EL (cell line): ENCODE data around the gene GOLGA8Q.
"Not testable (repeated sequence)": the region's sequence is repeated elsewhere in the genome, so short reads cannot be mapped to it uniquely, and the experiment has no call there.

Source experiments
- DNase-seq: peaks from one replicate; pipeline ENCODE4 v3.0.0-alpha.2; 2016

Gene GOLGA8Q, protein sequence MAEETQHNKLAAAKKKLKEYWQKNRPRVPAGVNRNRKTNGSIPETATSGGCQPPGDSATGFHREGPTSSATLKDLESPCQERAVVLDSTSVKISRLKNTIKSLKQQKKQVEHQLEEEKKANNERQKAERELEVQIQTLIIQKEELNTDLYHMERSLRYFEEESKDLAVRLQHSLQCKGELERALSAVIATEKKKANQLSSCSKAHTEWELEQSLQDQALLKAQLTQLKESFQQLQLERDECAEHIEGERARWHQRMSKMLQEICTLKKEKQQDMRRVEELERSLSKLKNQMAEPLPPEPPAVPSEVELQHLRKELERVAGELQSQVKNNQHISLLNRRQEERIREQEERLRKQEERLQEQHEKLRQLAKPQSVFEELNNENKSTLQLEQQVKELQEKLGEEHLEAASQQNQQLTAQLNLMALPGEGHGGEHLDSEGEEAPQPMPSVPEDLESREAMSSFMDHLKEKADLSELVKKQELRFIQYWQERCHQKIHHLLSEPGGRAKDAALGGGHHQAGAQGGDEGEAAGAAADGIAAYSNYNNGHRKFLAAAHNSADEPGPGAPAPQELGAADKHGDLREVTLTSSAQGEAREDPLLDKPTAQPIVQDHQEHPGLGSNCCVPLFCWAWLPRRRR

DNA sequence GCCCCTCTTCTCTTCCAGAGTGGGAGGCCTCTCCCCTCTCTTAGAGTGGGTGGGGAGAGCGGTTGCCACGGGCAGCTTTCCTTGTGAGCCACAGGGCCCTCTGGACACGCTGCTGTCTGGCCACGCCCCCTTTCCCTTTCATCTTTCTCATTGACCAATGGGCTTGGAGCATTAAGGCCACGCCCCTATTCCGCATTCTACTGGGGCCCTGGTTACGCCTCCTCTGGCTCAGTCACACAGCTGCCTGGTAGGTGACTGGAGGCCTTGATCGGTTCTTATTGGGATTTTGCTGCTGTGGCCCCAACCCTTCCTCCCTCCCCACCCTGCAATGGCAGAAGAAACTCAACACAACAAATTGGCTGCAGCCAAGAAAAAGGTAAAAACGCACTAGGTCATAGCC lies at the start of gene GOLGA8Q:
TSS of gene GOLGA8Q (plus strand) at position 301 of the 400 bp plus-strand sequence. CDS start at position 329, 28 bp downstream.
- DNase-seq, result not testable (repeated sequence)

DNA sequence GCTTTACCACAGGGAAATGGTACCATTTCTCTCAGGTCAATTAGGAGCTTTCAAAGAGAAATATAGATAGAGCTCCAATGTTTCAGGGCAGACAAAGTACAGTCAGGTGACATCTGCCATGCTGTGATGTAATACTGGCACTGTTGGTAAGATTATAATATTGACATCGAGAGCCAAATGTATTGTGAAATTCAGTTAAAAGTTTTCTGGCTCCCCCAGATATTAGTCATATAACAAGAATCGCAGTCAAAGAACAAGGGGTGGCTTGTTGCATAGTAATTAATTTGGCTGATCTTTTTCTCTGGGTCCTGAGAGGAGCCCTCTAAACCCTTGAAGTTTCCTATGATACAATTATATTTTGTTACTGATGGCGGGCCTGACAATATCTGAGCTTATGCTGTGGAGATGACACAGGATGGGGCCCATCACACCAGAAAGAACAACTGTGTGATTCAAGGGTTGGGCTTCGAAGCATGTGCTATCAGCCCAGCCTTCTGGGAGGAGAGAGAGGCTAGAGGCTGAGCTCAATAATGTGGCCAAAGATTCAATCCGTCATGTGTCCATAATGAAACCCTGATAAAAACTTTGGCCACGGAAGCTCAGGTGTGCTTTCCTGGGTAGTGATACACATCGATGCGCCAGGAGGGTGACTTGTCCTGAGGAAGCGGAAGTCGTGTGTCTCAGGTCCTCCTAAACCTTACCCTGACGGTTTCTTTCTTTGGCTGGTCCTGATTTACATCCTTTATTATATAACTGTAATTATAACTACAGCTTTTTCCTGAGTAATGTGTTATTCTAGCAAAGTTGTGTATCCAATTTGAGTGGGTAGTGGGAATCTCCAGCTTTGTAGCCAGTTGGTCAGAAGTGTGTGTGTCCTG lies 48.7 kb upstream of the GOLGA8Q start:
- DNase-seq, result not testable (repeated sequence)

DNA sequence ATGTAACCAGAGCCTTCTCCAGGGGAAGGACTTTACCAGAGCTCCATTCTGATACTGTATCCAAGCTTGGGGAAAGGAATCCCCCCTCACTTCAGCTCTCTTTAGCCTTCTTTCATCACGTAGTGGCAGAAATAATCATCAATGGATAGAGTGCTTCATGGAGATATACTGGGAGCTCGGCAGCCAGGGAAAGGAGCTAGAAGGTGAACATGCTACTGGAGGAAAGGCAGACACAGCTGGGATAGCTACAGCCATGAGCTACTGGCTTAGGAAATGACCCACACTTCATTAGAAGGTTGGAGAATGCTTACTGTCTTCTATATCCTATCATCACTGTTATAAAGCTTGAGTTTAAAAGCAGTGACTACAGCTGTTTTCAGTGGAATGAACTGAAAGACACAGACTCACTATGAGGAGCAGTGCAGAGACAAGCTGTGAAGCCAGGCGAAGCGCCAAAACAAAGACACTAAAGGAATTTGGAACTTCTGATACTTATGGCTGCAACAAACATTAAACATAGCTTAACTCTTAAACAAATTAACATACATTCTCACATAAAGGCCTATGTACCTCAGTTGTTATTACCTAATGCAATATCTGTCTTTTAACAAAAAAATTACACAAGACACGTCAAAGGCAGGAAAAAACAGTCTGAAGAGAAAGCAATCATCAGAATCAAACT lies 47.5 kb upstream of the GOLGA8Q start:
- not testable (repeated sequence) for DNase-seq

DNA sequence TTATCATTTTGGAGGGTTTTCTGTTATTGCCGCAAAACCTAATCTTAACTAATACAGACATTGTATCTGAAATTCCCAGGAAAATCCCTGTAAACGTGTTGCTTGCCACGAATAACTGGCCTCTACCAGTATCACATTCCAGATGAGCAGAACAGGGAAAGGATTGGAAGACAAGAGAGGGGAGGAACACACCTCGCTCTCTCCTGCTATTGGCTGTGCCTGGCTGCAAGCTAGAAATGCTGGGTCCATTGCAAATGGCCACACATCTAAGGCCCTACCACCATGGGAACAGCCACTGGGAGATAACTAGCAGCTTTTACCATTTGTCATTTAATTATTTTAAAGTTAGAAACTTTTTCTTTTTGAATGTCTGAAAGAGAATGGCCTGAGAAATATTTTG lies 37.3 kb upstream of the GOLGA8Q start:
- DNase-seq, result not testable (repeated sequence)

DNA sequence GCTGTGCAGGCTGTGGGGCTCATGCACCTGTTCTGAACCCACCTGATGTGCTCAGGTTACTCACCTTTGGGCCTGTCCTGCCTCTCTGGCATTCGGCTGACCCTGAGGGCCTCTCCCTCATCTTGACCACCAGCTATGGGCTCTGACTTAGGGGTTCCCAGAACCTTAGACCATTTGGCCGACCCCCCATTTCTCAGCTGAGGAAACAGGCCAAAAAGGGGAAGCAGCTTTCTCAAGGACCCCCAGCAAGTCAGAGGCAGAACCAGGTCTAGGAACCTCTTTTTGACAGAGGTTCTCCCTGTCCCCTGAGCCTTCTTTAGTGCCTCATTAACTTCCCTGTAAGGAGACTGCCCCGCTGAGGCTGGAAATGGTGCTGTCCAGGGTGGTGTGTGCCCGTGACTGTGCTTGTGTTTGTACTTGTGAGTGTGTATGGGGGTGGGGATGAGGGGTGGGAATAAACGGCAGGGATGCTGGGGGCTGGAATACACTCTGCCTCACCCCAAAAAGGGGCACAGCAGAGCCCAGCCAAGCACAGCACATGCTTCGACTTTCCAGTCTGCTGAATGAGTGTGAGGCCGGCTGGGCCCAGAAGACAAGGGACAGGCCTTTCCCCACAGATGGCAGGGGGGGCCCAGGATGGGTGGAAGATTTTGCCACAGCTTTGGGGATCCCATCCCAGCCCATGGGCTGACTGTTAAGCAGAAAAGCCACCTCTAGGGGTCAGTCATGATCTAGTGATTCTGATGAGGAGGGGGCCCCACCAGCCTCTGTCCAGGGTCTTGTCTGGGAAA lies 28.2 kb upstream of the GOLGA8Q start:
- not testable (repeated sequence) for DNase-seq

DNA sequence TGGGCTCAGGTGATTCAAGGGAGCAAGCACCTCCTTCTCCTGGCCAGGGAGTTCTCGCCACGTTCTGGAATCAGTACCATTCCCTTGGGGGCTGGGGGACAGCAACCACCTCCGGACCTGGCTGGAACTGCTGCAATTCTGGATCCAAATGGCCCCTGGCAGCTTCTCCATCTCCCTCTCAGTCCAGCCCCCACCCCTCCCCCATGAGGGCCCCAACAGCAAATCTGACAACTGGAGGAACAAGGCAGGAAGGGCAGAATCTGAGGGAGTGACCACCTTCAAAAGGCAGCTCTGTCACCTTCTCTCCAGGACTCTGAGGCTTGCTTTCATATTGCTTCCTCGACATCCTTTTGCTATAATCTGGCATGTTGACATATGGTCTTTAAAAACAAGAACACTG lies 25.9 kb upstream of the GOLGA8Q start:
- not testable (repeated sequence) for DNase-seq

DNA sequence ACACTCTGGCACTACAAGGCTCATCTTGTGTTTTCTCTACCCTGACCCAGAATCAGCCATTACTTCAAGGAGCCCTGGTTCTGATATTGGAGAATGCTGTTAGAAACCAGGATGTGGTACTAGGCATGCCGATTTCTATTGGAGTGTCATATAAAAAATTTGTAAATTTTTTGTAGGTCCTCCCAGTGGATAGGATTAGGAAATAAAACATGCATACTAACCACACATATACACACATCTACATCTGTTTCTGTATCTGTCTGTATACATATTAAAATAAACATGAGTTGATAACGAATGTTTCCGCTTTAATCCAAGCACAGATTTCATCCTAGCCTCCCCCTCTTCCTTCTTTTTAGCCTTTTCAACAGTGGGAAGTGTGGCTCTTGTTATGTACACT lies 22.8 kb upstream of the GOLGA8Q start:
- DNase-seq, result not testable (repeated sequence)

DNA sequence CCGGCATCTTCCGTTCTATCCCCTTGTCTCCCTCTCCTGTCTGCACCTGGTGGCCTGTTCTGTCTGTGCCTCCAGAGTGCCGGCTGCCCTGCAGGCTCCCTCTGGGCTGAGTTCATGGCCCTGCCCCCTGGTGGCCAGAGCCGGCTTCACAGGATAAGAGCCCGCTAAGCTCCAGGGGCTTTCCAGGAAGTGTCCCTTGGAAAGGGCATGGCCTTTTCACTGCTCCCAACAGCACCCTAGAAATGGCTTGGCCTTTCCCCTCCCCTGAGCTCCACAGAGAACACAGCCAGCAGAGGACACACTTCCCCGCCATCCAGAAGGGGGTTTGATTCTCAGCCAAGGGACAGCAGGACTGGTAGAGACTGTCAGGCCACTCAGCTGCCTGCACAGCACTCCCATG lies 15.1 kb downstream of the GOLGA8Q start:
- not testable (repeated sequence) for DNase-seq

DNA sequence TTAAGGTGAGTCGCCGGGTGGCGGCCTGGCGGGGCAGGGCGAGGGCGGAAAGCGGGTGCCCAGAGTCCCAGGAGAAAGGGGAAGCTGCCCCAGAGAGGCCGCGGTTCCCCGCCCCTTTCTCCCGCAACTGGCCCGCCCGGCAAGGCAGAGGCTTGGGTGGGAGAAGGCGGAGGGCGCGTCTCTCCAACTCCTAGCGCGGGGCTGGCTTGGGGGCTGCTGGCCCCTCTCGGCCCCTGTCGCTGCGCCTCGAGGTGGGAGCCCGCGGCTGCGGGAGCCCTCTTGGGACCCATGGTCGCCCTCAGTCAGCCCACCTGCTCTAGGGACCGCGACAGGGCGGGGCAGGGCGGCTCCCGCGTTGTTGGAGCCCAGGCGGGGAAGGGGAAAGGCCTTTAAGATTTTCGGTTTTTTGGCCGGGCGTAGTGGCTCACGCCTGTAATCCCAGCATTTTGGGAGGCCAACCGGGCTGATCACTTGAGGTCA lies 21.2 kb downstream of the GOLGA8Q start:
- not testable (repeated sequence) for DNase-seq

DNA sequence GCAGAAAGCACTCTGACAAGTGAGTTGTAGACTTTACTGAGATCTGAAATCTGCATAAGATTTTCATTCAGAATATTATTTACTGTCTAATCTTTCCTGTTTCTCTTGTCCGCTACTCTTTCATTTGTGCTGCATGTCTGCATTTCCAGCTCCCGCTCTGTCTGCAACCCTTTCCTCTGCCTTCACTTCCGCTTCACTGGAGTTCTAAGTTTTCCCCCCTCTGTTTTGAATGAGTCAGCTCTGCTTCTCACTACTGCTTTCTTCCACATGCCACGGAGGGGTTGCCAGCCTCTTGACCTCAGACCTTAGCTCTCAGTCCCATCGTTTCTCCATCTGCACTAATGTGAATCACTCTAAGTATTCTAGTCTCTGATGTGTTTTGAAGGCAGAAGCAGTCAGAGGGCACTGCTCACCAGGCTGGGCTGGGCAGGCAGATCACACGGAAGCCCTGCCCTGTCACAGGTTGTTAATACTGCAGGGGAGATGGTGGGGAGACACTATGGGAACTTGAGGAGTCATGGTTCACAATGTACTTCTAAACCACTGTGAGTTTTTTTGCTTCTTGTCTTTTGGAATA lies 27.6 kb downstream of the GOLGA8Q start:
- not testable (repeated sequence) for DNase-seq

DNA sequence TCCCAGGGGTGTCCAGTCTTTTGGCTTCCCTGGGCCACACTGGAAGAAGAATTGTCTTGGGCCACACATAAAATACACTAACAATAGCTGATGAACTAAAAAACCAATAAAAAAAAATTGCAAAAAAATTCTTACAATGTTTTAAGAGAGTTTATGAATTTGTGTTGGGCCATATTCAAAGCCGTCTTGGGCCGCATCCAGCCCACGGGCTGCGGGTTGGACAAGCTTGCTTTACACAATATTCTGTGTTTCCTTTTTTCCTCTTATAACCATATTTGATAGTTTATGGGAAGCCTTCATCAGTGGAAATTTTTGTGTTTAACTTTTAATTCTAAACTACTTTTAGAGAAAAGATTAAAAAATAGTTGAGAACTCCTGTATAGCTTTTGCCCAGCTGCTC lies 28.9 kb downstream of the GOLGA8Q start:
- DNase-seq, result not testable (repeated sequence)

DNA sequence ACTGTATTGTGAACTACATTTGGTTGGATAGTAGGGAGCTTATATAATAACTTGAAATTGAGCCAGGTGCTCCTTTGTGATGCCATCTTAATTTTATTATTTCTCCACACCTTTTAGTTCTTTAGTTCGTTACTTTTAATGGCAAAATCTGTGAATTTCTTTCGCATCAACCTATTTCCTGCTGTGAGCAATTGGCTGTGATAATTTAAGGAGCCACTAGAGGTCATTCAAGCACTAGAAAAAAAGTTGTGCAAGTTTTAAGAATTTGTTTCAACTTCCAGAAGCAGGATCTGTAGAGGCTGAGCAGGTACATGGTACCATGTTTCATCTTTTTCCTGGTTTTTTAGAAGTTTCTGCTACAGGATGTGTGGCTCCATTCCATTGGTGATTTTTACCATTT lies 47.1 kb downstream of the GOLGA8Q start:
- DNase-seq, result not testable (repeated sequence)

DNA sequence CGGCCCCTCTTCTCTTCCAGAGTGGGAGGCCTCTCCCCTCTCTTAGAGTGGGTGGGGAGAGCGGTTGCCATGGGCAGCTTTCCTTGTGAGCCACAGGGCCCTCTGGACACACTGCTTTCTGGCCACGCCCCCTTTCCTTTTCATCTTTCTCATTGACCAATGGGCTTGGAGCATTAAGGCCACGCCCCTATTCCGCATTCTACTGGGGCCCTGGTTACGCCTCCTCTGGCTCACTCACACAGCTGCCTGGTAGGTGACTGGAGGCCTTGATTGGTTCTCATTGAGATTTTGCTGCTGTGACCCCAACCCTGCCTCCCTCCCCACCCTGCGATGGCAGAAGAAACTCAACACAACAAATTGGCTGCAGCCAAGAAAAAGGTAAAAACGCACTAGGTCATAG lies 51.9 kb downstream of the GOLGA8Q start, which contains the start of gene GOLGA8H:
TSS of gene GOLGA8H (plus strand) at position 233 of the 400 bp plus-strand sequence. CDS start at position 331, 98 bp downstream.
- DNase-seq, result not testable (repeated sequence)
